H1 (cell line): ENCODE data around the gene ARHGAP8. TPM values are rescaled to one million over a fixed set of nuclear protein-coding genes. Genes with fewer than 3 reads are reported as not detected.

Experiments used
- CTCF ChIA-PET: fragments of 300-600 bp; sonication (Branson Sonifier 250); formaldehyde crosslinking; loops from one replicate; lab custom pipeline; 2021; ENCODE audit not compliant: partially characterized antibody; lab: Charles Lee
- POLR2A ChIA-PET: fragments of 300-600 bp; sonication (Branson Sonifier 250); formaldehyde crosslinking; loops from one replicate; lab custom pipeline; 2021; ENCODE audit warnings: inconsistent platforms; ENCODE audit not compliant: partially characterized antibody; lab: Charles Lee
- DNase-seq, 2 experiments: peaks; one replicate each; pipeline versions ENCODE4 v3.0.0 to v3.0.0-alpha.2; 2010 to 2022; ENCODE audit warnings: low spot score in 2 of 2, low read depth in 1 of 2, mixed read lengths in 1 of 2
- FAIRE-seq: peaks from 2 replicates; lab custom pipeline; 2011; peaks lifted over from hg19 to GRCh38; lab: Jason Lieb, UNC
- H2AFZ ChIP-seq: 2 replicates; pipeline ENCODE4 v1.8.1; 2012; ENCODE audit warnings: low read length, inconsistent platforms
- H2AK5ac ChIP-seq: 2 replicates; pipeline ENCODE4 v1.6.1; 2013; ENCODE audit warnings: low read depth, low read length
- H2BK120ac ChIP-seq: replicated peaks from 2 replicates; pipeline ENCODE3; 2013; ENCODE audit warnings: low read depth, low read length, inconsistent platforms
- H2BK12ac ChIP-seq: 2 replicates; pipeline ENCODE4 v1.6.1; 2013; ENCODE audit warnings: low read depth, low read length
- H2BK15ac ChIP-seq: 2 replicates; pipeline ENCODE4 v1.6.1; 2013; ENCODE audit warnings: low read length
- H2BK20ac ChIP-seq: 2 replicates; pipeline ENCODE4 v1.6.1; 2013; ENCODE audit warnings: low read length
- H2BK5ac ChIP-seq: 2 replicates; pipeline ENCODE4 v1.6.1; 2013; ENCODE audit warnings: low read depth, low read length
- H3K14ac ChIP-seq: 2 replicates; pipeline ENCODE4 v1.6.1; 2013; ENCODE audit warnings: inconsistent platforms; ENCODE audit not compliant: insufficient read length
- H3K18ac ChIP-seq: 2 replicates; pipeline ENCODE4 v1.6.1; 2013; ENCODE audit warnings: low read length; ENCODE audit errors: extremely low read depth
- H3K23ac ChIP-seq: 2 replicates; pipeline ENCODE4 v1.6.1; 2013; ENCODE audit warnings: inconsistent platforms; ENCODE audit not compliant: insufficient read length
- H3K23me2 ChIP-seq: 2 replicates; pipeline ENCODE4 v1.6.1; 2013; ENCODE audit warnings: low read depth, low read length
- H3K27ac ChIP-seq: 2 replicates; pipeline ENCODE4 v1.6.1; 2011; ENCODE audit warnings: low read depth, low read length, inconsistent platforms
- H3K27me3 ChIP-seq, 4 experiments: replicated peaks in 1 of 4; 1 replicate in 1 of 4; 2 replicates in 3 of 4; pipeline versions ENCODE4 v1.6.1 to v1.8.1; 2011 to 2013; ENCODE audit warnings: low read length in 3 of 4, mild to moderate bottlenecking in 3 of 4, inconsistent platforms in 2 of 4, mixed read lengths in 2 of 4, moderate library complexity in 1 of 4; ENCODE audit not compliant: control insufficient read depth in 3 of 4, insufficient read depth in 3 of 4; ENCODE audit errors: extremely low read depth in 1 of 4
- H3K36me3 ChIP-seq, 4 experiments: 2 replicates each; pipeline versions ENCODE4 v1.6.1 to v1.8.1; 2011 to 2013; ENCODE audit warnings: mild to moderate bottlenecking in 4 of 4, low read length in 3 of 4, moderate library complexity in 2 of 4, control low read depth in 1 of 4, inconsistent platforms in 1 of 4; ENCODE audit not compliant: insufficient read depth in 4 of 4, control insufficient read depth in 2 of 4
- H3K4ac ChIP-seq: replicated peaks from 2 replicates; pipeline ENCODE3; 2013; ENCODE audit warnings: low read length, low read depth, mixed read lengths, inconsistent platforms; ENCODE audit not compliant: insufficient read length
- H3K4me1 ChIP-seq, 4 experiments: replicated peaks in 1 of 4; 1 replicate in 1 of 4; 2 replicates in 3 of 4; pipeline versions ENCODE4 v1.6.1 to v1.8.1; 2011 to 2013; ENCODE audit warnings: low read length in 3 of 4, inconsistent platforms in 2 of 4, mixed read lengths in 1 of 4; ENCODE audit not compliant: insufficient read depth in 4 of 4, control insufficient read depth in 3 of 4
- H3K4me2 ChIP-seq, 2 experiments: 2 replicates each; pipeline versions ENCODE4 v1.6.1 to v1.8.1; 2011 to 2013; ENCODE audit warnings: low read depth in 2 of 2, low read length in 2 of 2, control low read depth in 1 of 2, inconsistent platforms in 1 of 2, mild to moderate bottlenecking in 1 of 2; ENCODE audit not compliant: insufficient read depth in 1 of 2
- H3K4me3 ChIP-seq, 4 experiments: fragments of 200-600, 300-600 bp in 1 of 4; sonication (generic), shearing (Covaris generic), sonication (Bioruptor Twin) in 1 of 4; 2 replicates each; pipeline versions ENCODE4 v1.5.1 to v1.8.1; 2011 to 2016; ENCODE audit warnings: low read length in 4 of 4, low read depth in 3 of 4, control low read depth in 2 of 4, inconsistent platforms in 2 of 4, mild to moderate bottlenecking in 2 of 4, mixed read lengths in 1 of 4, moderate library complexity in 1 of 4; ENCODE audit not compliant: insufficient read depth in 2 of 4; ENCODE audit errors: extremely low read depth in 1 of 4
- H3K56ac ChIP-seq: replicated peaks from 2 replicates; pipeline ENCODE3; 2013; ENCODE audit warnings: low read depth, mild to moderate bottlenecking, mixed read lengths, low read length, inconsistent platforms; ENCODE audit not compliant: insufficient read length
- H3K79me1 ChIP-seq: 2 replicates; pipeline ENCODE4 v1.6.1; 2013; ENCODE audit warnings: low read depth, low read length, control low read depth
- H3K79me2 ChIP-seq, 2 experiments: 2 replicates each; pipeline versions ENCODE4 v1.6.1 to v1.8.1; 2012 to 2013; ENCODE audit warnings: low read length in 2 of 2, mild to moderate bottlenecking in 2 of 2, inconsistent platforms in 1 of 2; ENCODE audit not compliant: insufficient read depth in 2 of 2, control insufficient read depth in 1 of 2
- H3K9ac ChIP-seq, 4 experiments: replicated peaks in 1 of 4; 1 replicate in 1 of 4; 2 replicates in 3 of 4; pipeline versions ENCODE4 v1.6.1 to v1.8.1; 2011 to 2013; ENCODE audit warnings: low read depth in 3 of 4, low read length in 3 of 4, control low read depth in 2 of 4, mild to moderate bottlenecking in 2 of 4, moderate library complexity in 2 of 4, inconsistent platforms in 1 of 4; ENCODE audit errors: extremely low read depth in 1 of 4
- H3K9me3 ChIP-seq, 2 experiments: 2 replicates each; pipeline versions ENCODE4 v1.6.1 to v1.8.1; 2012 to 2013; ENCODE audit warnings: mild to moderate bottlenecking in 2 of 2, moderate library complexity in 2 of 2, control low read depth in 1 of 2, inconsistent platforms in 1 of 2, low read depth in 1 of 2, low read length in 1 of 2, mixed read lengths in 1 of 2; ENCODE audit not compliant: insufficient read depth in 2 of 2
- H4K20me1 ChIP-seq, 2 experiments: replicated peaks in 1 of 2; 2 replicates each; pipeline versions ENCODE3 to v1.8.1; 2011 to 2013; ENCODE audit warnings: inconsistent platforms in 2 of 2, low read length in 2 of 2, mild to moderate bottlenecking in 1 of 2; ENCODE audit not compliant: insufficient read depth in 2 of 2, control insufficient read depth in 1 of 2
- H4K5ac ChIP-seq: 2 replicates; pipeline ENCODE4 v1.6.1; 2013; ENCODE audit warnings: low read length, low read depth, mixed read lengths, inconsistent platforms; ENCODE audit not compliant: insufficient read length
- H4K8ac ChIP-seq: 2 replicates; pipeline ENCODE4 v1.8.0; 2013; ENCODE audit warnings: mild to moderate bottlenecking, moderate library complexity, low read length, inconsistent platforms; ENCODE audit not compliant: insufficient read depth; ENCODE audit errors: extremely low read depth
- H4K91ac ChIP-seq: replicated peaks from 2 replicates; pipeline ENCODE3; 2013; ENCODE audit warnings: low read length, mixed read lengths, inconsistent platforms; ENCODE audit not compliant: insufficient read length
- ATF3 ChIP-seq: IDR thresholded peaks from 2 replicates; pipeline ENCODE4 v1.6.1; 2011; ENCODE audit warnings: low read depth, mild to moderate bottlenecking, low read length; ENCODE audit not compliant: insufficient read depth
- CHD1 ChIP-seq: IDR thresholded peaks from 2 replicates; pipeline ENCODE4 v1.6.1; 2012; ENCODE audit warnings: low read depth, low read length, improper control_type of control experiment
- CHD2 ChIP-seq: IDR thresholded peaks from 2 replicates; pipeline ENCODE4 v1.6.1; 2012; ENCODE audit warnings: low read length, improper control_type of control experiment
- FOSL1 ChIP-seq: IDR thresholded peaks from 2 replicates; pipeline ENCODE4 v1.6.1; 2011; ENCODE audit warnings: mild to moderate bottlenecking, low read depth, low read length, moderate library complexity; ENCODE audit not compliant: insufficient read depth
- JUN ChIP-seq: IDR thresholded peaks from 2 replicates; pipeline ENCODE4 v1.6.1; 2011; ENCODE audit warnings: low read depth, mild to moderate bottlenecking, improper control_type of control experiment, low read length
- KDM4A ChIP-seq: IDR thresholded peaks from one replicate; pipeline ENCODE4 v1.7.1; 2012; ENCODE audit warnings: low read depth, mild to moderate bottlenecking, moderate library complexity, low read length, inconsistent platforms; ENCODE audit not compliant: severe bottlenecking
- POLR2A ChIP-seq, 2 experiments: IDR thresholded peaks; 1 replicate in 1 of 2; 2 replicates in 1 of 2; pipeline ENCODE4 v1.6.1; 2011; ENCODE audit warnings: low read depth in 2 of 2, low read length in 2 of 2, mild to moderate bottlenecking in 2 of 2; ENCODE audit errors: control extremely low read depth in 1 of 2
- POLR2AphosphoS5 ChIP-seq: IDR thresholded peaks from 2 replicates; pipeline ENCODE4 v1.6.1; 2011; ENCODE audit warnings: low read depth, low read length
- RFX5 ChIP-seq: IDR thresholded peaks from 2 replicates; pipeline ENCODE4 v1.6.1; 2011; ENCODE audit warnings: low read depth, low read length, improper control_type of control experiment, borderline replicate concordance
- TBP ChIP-seq: IDR thresholded peaks from 2 replicates; pipeline ENCODE4 v1.6.1; 2011; ENCODE audit warnings: low read depth, low read length, improper control_type of control experiment
- WGBS, 2 experiments: shearing (Covaris generic) in 1 of 2; methylation state at CpG; one replicate each; pipeline versions ENCODE4 v1.1.6 to v1.1.7; 2013 to 2015; ENCODE audit warnings: low lambda C conversion rate in 2 of 2, mixed read lengths in 2 of 2, inconsistent platforms in 1 of 2, low coverage in 1 of 2, missing lambda C conversion rate in 1 of 2; ENCODE audit not compliant: insufficient replicate concordance in 2 of 2, insufficient coverage in 1 of 2, insufficient read length in 1 of 2; ENCODE audit errors: extremely low coverage in 1 of 2, missing lambda C conversion rate in 1 of 2; 5-methylcytosine and 5-hydroxymethylcytosine counted together
- polyA plus RNA-seq, 7 experiments: library from polyadenylated mRNA; depleted of rRNA in 3 of 7; stranded (reverse) in 5 of 7; unstranded in 2 of 7; fragments of >200 nt in 5 of 7; fragments of 200-250 nt in 2 of 7; gene quantifications; 1 replicate in 5 of 7; 2 replicates in 1 of 7; 4 replicates in 1 of 7; pipeline versions ENCODE4 v1.2.1 to v1.2.3, GENCODE V29; 2011 to 2013; ENCODE audit warnings: missing spikeins in 2 of 7, mixed read lengths in 2 of 7
- total RNA-seq: library from RNA; stranded (reverse); fragmentation: NEBNext Ultra II Directional; extraction: Animal tissue kit (Norgen Biotek cat#: 25700); gene quantifications from 2 replicates; pipeline ENCODE4 v1.2.1, GENCODE V29; 2021

Gene ARHGAP8
- total and polyA plus RNA-seq, 2 of the 8 experiments (the other 6 are each of a cell fraction or from before 2014, with no cell fraction given): 35.6 to 47.7 TPM

- no peak overlapping the region for H2BK120ac ChIP-seq
- no peak overlapping the region for H3K18ac ChIP-seq
- no peaks in the 10 kb centered on the region; a peak in 1 of 4 replicates for H3K9me3 ChIP-seq
- H3K23me2 ChIP-seq: peaks cover 8% of the 10 kb centered on the region; the same call in 1 of the 2 replicates
- CTCF ChIA-PET: interaction anchor here (0.6 to 1.6 kb wide), 5 partner anchors 15 to 401 kb away, joined by 3 to 4 read pairs (median 3); no protein-coding TSS in a partner anchor
- H4K91ac ChIP-seq: no peak overlapping the region
- H2BK5ac ChIP-seq: no peak overlapping the region
- H3K79me1 ChIP-seq: no peaks in the 10 kb centered on the region
- H3K23ac ChIP-seq: no peak overlapping the region
- no peaks in the 10 kb centered on the region for H3K4me1 ChIP-seq
- DNase-seq: no peak
- no peak overlapping the region for H2AFZ ChIP-seq
- 93% methylated on average over 11 of the region's 12 CpGs; no CpG with 5 or more reads in 1 of the 2 experiments for WGBS, 2 experiments
- no peak overlapping the region for H4K5ac ChIP-seq
- no peak overlapping the region for H3K14ac ChIP-seq
- H3K4me3 ChIP-seq: no peak overlapping the region
- H3K56ac ChIP-seq: no peak overlapping the region
- peaks cover 8 to 28% (median 20%) of the 10 kb centered on the region in 4 experiments; a peak in 7 of 8 replicates for H3K36me3 ChIP-seq
- no peak for FAIRE-seq
- H2AK5ac ChIP-seq: no peak overlapping the region
- no peak overlapping the region for H3K4me2 ChIP-seq
- H4K20me1 ChIP-seq: peaks cover 0 to 6% of the 10 kb centered on the region in 2 experiments
- H2BK15ac ChIP-seq: no peak overlapping the region
- POLR2A ChIA-PET: interaction anchor here (2.0 kb wide), 1 partner anchor 9 kb away, joined by 7 read pairs; no protein-coding TSS in a partner anchor
- no peak overlapping the region for H2BK20ac ChIP-seq
- no peaks in the 10 kb centered on the region for H3K79me2 ChIP-seq
- H3K4ac ChIP-seq: no peak overlapping the region
- H3K27me3 ChIP-seq: no peaks in the 10 kb centered on the region; a peak in 1 of 7 replicates
- H3K9ac ChIP-seq: no peak overlapping the region
- no peak overlapping the region for H4K8ac ChIP-seq
- H2BK12ac ChIP-seq: no peak overlapping the region
- no peak overlapping the region for H3K27ac ChIP-seq
- TF ChIP-seq KDM4A: no peak
- TF ChIP-seq RFX5: no peak
- TF ChIP-seq TBP: no peak
- TF ChIP-seq POLR2A (IDR thresholded peaks at IDR 0.05; ENCODE audit: control extremely low read depth in 1 of 2, low read depth in 2 of 2, low read length in 2 of 2): no peak
- no peak for TF ChIP-seq CHD2
- TF ChIP-seq CHD1: no peak
- TF ChIP-seq FOSL1: no peak
- no peak for TF ChIP-seq POLR2AphosphoS5
- TF ChIP-seq ATF3: no peak
- no peak for TF ChIP-seq JUN
Measured at GRCh38 chr22:44883011-44883421, 130.6 kb downstream of the ARHGAP8 start.
